SK-N-SH (cell line): ENCODE data around the gene IRGQ. TPM values are rescaled to one million over a fixed set of nuclear protein-coding genes. Genes with fewer than 3 reads are reported as not detected.
A peak's percentile ranks its signal among the peaks of the same experiment; 100 is the strongest.

Experiments used
- CTCF ChIA-PET: fragments of 300-600, 350-600 bp; formaldehyde crosslinking; extraction: SDS; loops from one replicate; lab custom pipeline; 2021; lab: Yijun Ruan, JAX
- POLR2A ChIA-PET: fragments of 350-600 bp; sonication (Branson Sonifier 250); formaldehyde crosslinking; extraction: SDS; loops from one replicate; lab custom pipeline; 2020; ENCODE audit warnings: antibody characterized with exemption, inconsistent platforms; lab: Yijun Ruan, JAX
- DNase-seq: peaks from one replicate; pipeline ENCODE4 v3.0.0; 2012
- H2AFZ ChIP-seq: fragments of 200-600 bp; sonication (generic); 2 replicates; pipeline ENCODE4 v1.8.1; 2016; ENCODE audit warnings: antibody characterized with exemption, mild to moderate bottlenecking, low read depth
- H3F3A ChIP-seq: fragments of 200-600 bp; sonication (generic); replicated peaks from 2 replicates; pipeline ENCODE3; 2016; ENCODE audit warnings: antibody characterized with exemption, mild to moderate bottlenecking; ENCODE audit not compliant: insufficient read depth
- H3K27ac ChIP-seq, 2 experiments: fragments of 200-500 bp in 1 of 2; fragments of 200-600 bp in 1 of 2; sonication (Bioruptor generic) in 1 of 2; sonication (generic), shearing (Covaris generic) in 1 of 2; 2 replicates each; pipeline versions ENCODE4 v1.5.1 to v1.6.1; 2014 to 2016; ENCODE audit warnings: low read depth in 2 of 2, inconsistent platforms in 1 of 2, low read length in 1 of 2, mild to moderate bottlenecking in 1 of 2, mixed read lengths in 1 of 2
- H3K27me3 ChIP-seq: fragments of 200-600 bp; sonication (generic), shearing (Covaris generic); 2 replicates; pipeline ENCODE4 v1.6.1; 2016; ENCODE audit warnings: mixed run types; ENCODE audit not compliant: insufficient read depth
- H3K36me3 ChIP-seq, 2 experiments: fragments of 200-500 bp in 1 of 2; fragments of 200-600 bp in 1 of 2; sonication (Bioruptor generic) in 1 of 2; sonication (generic) in 1 of 2; replicated peaks in 1 of 2; 2 replicates each; pipeline versions ENCODE3 to v1.5.1; 2014 to 2016; ENCODE audit warnings: low read length in 1 of 2, mild to moderate bottlenecking in 1 of 2; ENCODE audit not compliant: insufficient read depth in 2 of 2, control insufficient read depth in 1 of 2
- H3K4me1 ChIP-seq, 2 experiments: fragments of 200-500 bp in 1 of 2; fragments of 200-600 bp in 1 of 2; sonication (Bioruptor generic) in 1 of 2; sonication (generic), shearing (Covaris generic) in 1 of 2; 2 replicates each; pipeline versions ENCODE4 v1.5.1 to v1.6.1; 2014 to 2016; ENCODE audit warnings: low read depth in 1 of 2, low read length in 1 of 2, mixed run types in 1 of 2; ENCODE audit not compliant: insufficient read depth in 2 of 2, control insufficient read depth in 1 of 2
- H3K4me2 ChIP-seq: fragments of 200-600 bp; sonication (generic), shearing (Covaris generic); 2 replicates; pipeline ENCODE4 v1.6.1; 2017; ENCODE audit warnings: mixed run types
- H3K4me3 ChIP-seq, 2 experiments: fragments of 200-500 bp in 1 of 2; fragments of 200-600 bp in 1 of 2; sonication (Bioruptor generic) in 1 of 2; sonication (generic), shearing (Covaris generic) in 1 of 2; 2 replicates each; pipeline versions ENCODE4 v1.5.1 to v1.8.1; 2014 to 2016; ENCODE audit warnings: low read depth in 2 of 2, inconsistent platforms in 1 of 2, low read length in 1 of 2, mild to moderate bottlenecking in 1 of 2, mixed read lengths in 1 of 2, moderate library complexity in 1 of 2
- H3K79me2 ChIP-seq: fragments of 200-600 bp; sonication (generic); 2 replicates; pipeline ENCODE4 v1.8.1; 2017; ENCODE audit warnings: mild to moderate bottlenecking; ENCODE audit not compliant: insufficient read depth
- H3K9ac ChIP-seq: fragments of 200-600 bp; sonication (generic); 2 replicates; pipeline ENCODE4 v1.6.1; 2017; ENCODE audit warnings: mixed run types
- H3K9me2 ChIP-seq: fragments of 200-600 bp; sonication (generic); 2 replicates; pipeline ENCODE4 v1.6.1; 2017; ENCODE audit warnings: mixed run types
- H3K9me3 ChIP-seq: fragments of 200-600 bp; sonication (generic); 2 replicates; pipeline ENCODE4 v1.6.1; 2017; ENCODE audit warnings: mixed run types, mild to moderate bottlenecking, moderate library complexity
- H4K20me1 ChIP-seq: fragments of 200-600 bp; sonication (generic); 2 replicates; pipeline ENCODE4 v1.6.1; 2017; ENCODE audit warnings: mild to moderate bottlenecking, mixed run types; ENCODE audit not compliant: insufficient read depth
- EZH2phosphoT487 ChIP-seq: fragments of 200-600 bp; sonication (generic); IDR thresholded peaks from 2 replicates; pipeline ENCODE4 v1.6.1; 2017; ENCODE audit warnings: low read depth, mixed run types, mild to moderate bottlenecking, antibody characterized with exemption, moderate library complexity, borderline replicate concordance
- FOXM1 ChIP-seq: IDR thresholded peaks from 2 replicates; pipeline ENCODE4 v1.4.0; 2012; ENCODE audit warnings: low read depth, mild to moderate bottlenecking
- GABPA ChIP-seq: IDR thresholded peaks from 2 replicates; pipeline ENCODE4 v1.4.0; 2012; ENCODE audit warnings: low read depth, mild to moderate bottlenecking
- MEF2A ChIP-seq: IDR thresholded peaks from 2 replicates; pipeline ENCODE4 v1.4.0; 2012; ENCODE audit warnings: low read depth, borderline replicate concordance
- RXRA ChIP-seq: IDR thresholded peaks from 2 replicates; pipeline ENCODE4 v1.4.0; 2012; ENCODE audit warnings: low read depth, mild to moderate bottlenecking, borderline replicate concordance
- TEAD4 ChIP-seq: IDR thresholded peaks from 2 replicates; pipeline ENCODE4 v1.4.0; 2012; ENCODE audit warnings: mild to moderate bottlenecking, borderline replicate concordance; ENCODE audit not compliant: insufficient read depth
- WGBS: methylation state at CpG from one replicate; pipeline ENCODE4 v1.1.6; 2017; ENCODE audit warnings: low lambda C conversion rate; 5-methylcytosine and 5-hydroxymethylcytosine counted together
- polyA plus RNA-seq, 3 experiments: library from polyadenylated mRNA; depleted of rRNA; stranded (reverse); fragments of >200 nt; gene quantifications; 2 replicates each; pipeline ENCODE4 v1.2.3, GENCODE V29; 2012
- TF ChIP-seq, protein P1 (sequence below): IDR thresholded peaks from 2 replicates; pipeline ENCODE4 v1.4.0; 2012; ENCODE audit warnings: low read depth, borderline replicate concordance
- TF ChIP-seq, protein P2 (sequence below): IDR thresholded peaks from 2 replicates; pipeline ENCODE4 v1.4.0; 2012; ENCODE audit warnings: low read depth, borderline replicate concordance
- TF ChIP-seq, protein P3 (sequence below): fragments of 150-350 bp; IDR thresholded peaks from 2 replicates; pipeline ENCODE4 v1.6.1; 2016; ENCODE audit warnings: mild to moderate bottlenecking, low read depth, low read length
- TF ChIP-seq, protein P4 (sequence below): IDR thresholded peaks from 2 replicates; pipeline ENCODE4 v1.6.1; 2012; ENCODE audit warnings: mild to moderate bottlenecking, low read depth, low read length, moderate library complexity

Gene IRGQ
- polyA plus RNA-seq, 1 of the 3 experiments (the other 2 are of a cell fraction), result 8.4 TPM

DNA sequence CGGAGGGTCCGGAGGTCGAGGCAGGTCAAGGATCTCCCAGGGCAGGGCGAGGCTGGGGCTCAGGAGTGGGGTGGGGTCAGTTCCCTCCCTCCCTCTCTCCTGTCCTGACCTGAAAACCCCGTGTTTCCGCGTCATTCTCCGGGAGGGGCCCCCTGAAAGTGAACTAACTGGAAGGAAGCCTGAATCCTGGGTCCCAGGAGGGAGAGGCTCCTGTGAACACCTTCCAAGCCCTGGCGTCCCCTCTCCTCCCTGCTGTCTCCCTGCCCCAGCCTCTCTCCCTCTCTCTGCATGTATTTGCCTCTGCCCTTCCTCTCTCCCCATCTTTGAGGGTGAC is 44.5 kb upstream of the IRGQ start:
- Histone ChIP-seq H3K4me3 (peak overlapping the region; percentile 50 to 59), H3K9ac (no peak overlapping the region), H3K36me3 (no peaks in the 10 kb centered on the region), H2AFZ (peak overlapping the region; percentile 63; the same call in 1 of the 2 replicates), H3K9me3 (no peaks in the 10 kb centered on the region), H4K20me1 (no peaks in the 10 kb centered on the region), H3K9me2 (no peaks in the 10 kb centered on the region), H3K27ac (no peak overlapping the region), H3K79me2 (no peaks in the 10 kb centered on the region), H3F3A (peaks cover 12% of the 10 kb centered on the region), H3K27me3 (no peaks in the 10 kb centered on the region; the same call in 1 of the 2 replicates), H3K4me1 (peaks cover 0 to 14% of the 10 kb centered on the region in 2 experiments; a peak in 1 of 4 replicates), H3K4me2 (peak overlapping the region; percentile 81)
- CTCF ChIA-PET, result interaction anchor here (2.0 kb wide), 1 partner anchor 11 kb away, joined by 10 read pairs; no protein-coding TSS in a partner anchor
- POLR2A ChIA-PET, result no interaction called here
- WGBS, result 34% methylated on average over 4 of the region's 9 CpGs
- DNase-seq, result no peak
- TF ChIP-seq RXRA (no peak), FOXM1 (no peak), GABPA (no peak), MEF2A (no peak), EZH2phosphoT487 (no peak), TEAD4 (no peak)
- TF ChIP-seq, protein P1, sequence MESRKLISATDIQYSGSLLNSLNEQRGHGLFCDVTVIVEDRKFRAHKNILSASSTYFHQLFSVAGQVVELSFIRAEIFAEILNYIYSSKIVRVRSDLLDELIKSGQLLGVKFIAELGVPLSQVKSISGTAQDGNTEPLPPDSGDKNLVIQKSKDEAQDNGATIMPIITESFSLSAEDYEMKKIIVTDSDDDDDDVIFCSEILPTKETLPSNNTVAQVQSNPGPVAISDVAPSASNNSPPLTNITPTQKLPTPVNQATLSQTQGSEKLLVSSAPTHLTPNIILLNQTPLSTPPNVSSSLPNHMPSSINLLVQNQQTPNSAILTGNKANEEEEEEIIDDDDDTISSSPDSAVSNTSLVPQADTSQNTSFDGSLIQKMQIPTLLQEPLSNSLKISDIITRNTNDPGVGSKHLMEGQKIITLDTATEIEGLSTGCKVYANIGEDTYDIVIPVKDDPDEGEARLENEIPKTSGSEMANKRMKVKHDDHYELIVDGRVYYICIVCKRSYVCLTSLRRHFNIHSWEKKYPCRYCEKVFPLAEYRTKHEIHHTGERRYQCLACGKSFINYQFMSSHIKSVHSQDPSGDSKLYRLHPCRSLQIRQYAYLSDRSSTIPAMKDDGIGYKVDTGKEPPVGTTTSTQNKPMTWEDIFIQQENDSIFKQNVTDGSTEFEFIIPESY, result no peak
- TF ChIP-seq, protein P2, sequence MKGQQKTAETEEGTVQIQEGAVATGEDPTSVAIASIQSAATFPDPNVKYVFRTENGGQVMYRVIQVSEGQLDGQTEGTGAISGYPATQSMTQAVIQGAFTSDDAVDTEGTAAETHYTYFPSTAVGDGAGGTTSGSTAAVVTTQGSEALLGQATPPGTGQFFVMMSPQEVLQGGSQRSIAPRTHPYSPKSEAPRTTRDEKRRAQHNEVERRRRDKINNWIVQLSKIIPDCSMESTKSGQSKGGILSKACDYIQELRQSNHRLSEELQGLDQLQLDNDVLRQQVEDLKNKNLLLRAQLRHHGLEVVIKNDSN, result no peak
- TF ChIP-seq, protein P3, sequence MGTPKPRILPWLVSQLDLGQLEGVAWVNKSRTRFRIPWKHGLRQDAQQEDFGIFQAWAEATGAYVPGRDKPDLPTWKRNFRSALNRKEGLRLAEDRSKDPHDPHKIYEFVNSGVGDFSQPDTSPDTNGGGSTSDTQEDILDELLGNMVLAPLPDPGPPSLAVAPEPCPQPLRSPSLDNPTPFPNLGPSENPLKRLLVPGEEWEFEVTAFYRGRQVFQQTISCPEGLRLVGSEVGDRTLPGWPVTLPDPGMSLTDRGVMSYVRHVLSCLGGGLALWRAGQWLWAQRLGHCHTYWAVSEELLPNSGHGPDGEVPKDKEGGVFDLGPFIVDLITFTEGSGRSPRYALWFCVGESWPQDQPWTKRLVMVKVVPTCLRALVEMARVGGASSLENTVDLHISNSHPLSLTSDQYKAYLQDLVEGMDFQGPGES, result no peak
- TF ChIP-seq, protein P4, sequence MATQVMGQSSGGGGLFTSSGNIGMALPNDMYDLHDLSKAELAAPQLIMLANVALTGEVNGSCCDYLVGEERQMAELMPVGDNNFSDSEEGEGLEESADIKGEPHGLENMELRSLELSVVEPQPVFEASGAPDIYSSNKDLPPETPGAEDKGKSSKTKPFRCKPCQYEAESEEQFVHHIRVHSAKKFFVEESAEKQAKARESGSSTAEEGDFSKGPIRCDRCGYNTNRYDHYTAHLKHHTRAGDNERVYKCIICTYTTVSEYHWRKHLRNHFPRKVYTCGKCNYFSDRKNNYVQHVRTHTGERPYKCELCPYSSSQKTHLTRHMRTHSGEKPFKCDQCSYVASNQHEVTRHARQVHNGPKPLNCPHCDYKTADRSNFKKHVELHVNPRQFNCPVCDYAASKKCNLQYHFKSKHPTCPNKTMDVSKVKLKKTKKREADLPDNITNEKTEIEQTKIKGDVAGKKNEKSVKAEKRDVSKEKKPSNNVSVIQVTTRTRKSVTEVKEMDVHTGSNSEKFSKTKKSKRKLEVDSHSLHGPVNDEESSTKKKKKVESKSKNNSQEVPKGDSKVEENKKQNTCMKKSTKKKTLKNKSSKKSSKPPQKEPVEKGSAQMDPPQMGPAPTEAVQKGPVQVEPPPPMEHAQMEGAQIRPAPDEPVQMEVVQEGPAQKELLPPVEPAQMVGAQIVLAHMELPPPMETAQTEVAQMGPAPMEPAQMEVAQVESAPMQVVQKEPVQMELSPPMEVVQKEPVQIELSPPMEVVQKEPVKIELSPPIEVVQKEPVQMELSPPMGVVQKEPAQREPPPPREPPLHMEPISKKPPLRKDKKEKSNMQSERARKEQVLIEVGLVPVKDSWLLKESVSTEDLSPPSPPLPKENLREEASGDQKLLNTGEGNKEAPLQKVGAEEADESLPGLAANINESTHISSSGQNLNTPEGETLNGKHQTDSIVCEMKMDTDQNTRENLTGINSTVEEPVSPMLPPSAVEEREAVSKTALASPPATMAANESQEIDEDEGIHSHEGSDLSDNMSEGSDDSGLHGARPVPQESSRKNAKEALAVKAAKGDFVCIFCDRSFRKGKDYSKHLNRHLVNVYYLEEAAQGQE, result no peak
